GM18519 (cell line): ENCODE data around the gene IFNLR1.
A peak's percentile ranks its signal among the peaks of the same experiment; 100 is the strongest.

ENCODE experiments used
- ATAC-seq: cut with Tn5 transposase; IDR thresholded peaks from one replicate; pipeline ENCODE4 v1.9.1; 2021; ENCODE audit warnings: mild to moderate bottlenecking, moderate library complexity; ENCODE audit not compliant: unreplicated experiment, low FRiP score

Gene IFNLR1

DNA sequence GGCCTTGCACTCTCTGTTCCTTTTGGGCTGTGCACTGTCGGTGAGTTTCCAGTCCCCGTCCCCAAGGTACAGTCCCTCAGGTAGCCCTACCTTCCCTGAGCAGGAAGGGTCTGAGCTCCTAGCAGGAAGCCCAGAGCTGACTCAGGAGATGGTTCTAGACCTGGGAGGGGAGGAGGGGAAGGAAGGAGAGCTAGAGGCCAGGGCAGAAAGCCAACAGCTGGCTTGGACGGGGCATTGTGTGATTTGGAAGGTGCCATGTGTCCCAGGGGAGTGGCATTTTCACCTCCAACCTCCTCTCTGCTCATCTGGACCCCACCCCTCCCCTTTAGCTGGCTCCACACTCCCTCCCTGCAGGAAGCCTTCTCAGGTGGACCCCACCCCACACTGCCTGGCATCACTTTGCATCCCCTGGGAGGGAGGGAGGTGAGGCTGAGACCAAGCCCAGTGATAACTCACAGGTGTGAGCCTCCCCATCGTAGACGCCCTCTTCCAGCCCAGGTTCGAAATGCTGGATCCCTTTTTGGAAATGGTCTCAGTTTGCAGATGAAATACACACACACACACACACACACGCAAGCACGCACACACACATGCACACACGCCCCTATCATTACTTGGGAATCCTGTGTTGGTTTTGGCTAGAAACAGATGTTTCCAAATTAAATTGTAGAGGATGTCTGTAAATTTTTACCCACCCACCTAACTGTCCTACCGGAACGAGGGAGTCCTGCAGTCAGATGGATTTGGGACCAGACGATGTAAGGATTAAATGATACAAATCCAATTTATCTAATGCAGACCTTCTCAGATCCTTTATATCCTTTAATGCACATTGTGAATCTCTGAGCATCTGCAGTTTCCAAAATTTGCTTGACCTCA, 19.7 kb upstream of the IFNLR1 start:
- no peak for ATAC-seq

DNA sequence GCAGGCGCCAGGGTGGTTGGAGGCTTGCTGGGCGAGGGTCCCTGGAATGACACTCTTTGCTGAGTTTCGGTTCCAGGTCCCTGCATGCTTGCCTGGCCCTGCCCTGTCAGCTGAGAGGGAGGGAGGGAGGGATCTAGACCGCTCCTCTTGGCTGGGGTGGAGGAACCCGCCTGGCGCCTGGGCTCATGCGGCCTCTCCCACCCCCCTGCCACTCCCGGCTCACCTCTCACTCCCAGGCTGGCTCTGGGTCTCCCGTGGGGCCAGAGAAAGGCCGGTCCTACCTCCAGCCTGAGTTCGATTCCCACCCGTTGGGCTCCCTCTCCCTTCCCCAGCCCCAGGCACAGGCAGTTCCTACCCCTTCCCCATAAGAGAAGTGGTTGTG, 19.0 kb upstream of the IFNLR1 start:
- no peak for ATAC-seq

DNA sequence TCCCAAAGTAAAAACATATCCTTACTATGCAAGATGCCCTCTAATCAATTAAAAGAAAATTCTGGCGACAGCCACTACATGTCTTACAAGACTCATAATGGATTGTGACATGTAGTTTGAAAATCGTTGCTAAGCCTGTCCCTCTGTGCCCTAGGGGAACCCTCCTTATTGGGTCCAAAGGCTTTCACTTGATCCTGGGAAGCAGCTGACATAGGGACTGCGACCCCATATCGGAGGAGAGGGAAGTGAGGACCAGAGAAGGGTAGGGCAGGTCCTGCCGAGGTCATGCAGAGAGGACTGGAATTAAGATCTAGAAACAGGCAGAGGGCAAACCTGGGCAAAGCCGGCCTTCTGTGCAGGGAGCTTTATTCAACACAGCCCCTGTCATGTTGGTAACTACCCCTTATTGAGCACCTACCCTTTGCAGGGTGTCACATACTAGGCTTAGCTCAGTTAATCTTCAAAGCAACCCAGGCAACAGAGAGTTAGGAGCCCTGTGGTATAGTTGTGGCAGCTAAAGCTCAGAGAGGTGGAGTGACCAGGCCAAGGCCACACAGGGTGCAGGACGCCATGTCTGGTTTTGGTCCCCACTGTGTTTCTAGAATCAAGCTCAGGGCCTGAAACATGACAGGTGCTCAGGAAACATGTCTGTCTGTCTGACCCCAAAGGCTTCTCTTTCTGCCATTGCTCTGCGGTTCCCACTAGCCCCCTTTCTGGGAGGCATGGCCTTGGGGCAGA, 18.4 kb upstream of the IFNLR1 start:
- ATAC-seq, result no peak

DNA sequence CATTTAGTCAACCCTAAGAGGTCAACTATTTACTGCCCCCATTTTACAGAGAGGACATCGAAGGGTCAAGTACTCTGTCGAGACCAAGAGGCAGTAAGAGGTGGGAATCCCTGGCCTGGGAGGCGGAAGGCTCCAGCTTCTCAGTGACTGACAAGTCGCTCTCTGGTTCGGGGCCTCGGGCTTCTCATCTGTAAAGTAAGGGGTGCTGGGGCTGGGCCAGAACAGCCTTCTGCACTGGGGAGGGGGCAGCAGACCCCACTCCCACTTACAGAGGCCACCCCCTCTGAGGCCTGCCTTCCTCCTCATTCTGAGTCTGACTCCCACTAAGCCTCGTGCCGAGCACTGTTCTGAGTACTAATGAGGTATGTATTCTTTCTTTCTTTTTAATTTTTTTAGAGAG, 17.0 kb upstream of the IFNLR1 start:
- ATAC-seq, result no peak

DNA sequence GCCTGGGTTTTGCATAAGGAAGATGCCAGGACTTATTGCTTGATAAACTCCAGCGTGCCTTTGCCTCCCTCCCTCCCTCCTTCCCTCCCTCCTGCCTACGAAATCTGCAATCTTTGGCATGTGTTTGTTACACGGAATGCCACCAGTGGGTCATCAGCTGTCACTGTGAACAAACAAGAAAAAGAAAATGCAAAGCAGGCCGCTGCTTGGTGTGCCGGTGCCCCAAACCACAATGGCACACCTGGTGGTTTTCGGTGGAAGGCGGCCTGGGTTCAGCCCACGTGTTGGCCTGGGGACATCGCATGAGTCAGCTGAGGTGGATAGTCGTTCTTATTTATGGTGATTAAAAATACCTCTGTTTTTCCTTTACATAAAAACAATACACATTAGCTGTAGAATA, 16.3 kb upstream of the IFNLR1 start:
- ATAC-seq, result no peak

DNA sequence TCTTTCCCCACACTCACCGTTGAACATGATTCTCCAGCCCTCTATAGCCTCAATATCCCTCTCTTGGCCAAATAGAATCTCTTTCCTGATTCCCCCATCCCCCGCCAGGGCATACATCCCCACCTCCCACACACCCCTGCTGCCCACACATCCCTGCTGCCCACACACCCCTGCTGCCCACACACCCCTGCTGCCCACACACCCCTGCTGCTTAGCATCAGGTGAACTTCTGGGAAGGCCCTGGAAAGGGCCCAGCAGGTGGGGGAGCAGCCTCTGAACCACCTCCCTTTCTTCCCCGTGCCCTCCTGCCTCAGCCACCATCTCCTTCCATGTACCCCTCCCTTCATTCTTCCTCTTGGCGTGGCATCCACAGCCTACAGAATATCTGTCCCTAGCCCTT, 15.9 kb upstream of the IFNLR1 start:
- ATAC-seq, result no peak

DNA sequence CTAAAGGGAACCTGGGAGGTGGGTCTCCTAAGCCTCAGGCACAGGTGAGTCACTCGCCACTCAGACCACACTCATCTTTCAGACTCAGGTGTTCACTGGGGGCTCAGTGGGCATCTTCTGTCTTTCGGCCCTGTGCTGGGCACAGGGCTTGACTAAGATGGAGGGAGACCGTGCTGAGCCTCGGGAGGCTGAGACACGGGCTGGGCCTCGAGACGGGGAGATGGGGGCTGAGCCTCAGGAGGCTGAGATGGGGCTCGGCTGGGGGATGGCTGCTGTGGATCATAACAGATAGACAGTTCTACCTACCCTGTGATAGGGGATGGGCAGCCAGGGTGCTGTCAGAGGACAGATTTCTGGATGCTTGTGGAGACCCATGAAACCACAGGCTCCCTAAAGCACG, 15.5 kb upstream of the IFNLR1 start:
- ATAC-seq, result no peak

DNA sequence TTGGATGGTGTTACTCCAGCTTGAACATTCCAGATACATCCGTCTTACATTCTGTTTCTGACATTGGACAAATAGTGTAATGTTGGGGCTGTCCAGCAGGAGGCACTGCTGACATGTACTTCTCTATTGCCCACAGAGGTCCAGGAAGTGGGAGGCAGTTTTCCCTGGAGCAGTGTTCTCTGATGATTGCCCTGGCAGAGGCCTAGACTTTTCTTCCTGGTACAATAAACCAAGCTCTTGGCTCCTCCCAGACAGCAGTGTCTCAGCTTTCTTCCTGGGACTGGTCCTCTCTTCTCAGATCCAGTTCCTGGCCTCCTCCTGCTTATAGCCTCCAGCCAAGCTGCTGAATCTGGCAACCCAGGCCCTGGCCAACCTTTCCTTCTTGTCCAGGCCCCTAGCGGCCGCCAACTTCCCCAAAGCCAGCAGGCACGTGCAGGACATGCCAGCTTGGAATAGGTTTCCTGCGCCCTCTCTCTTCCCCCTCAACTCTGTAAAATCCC, 14.9 kb upstream of the IFNLR1 start:
- no peak for ATAC-seq

DNA sequence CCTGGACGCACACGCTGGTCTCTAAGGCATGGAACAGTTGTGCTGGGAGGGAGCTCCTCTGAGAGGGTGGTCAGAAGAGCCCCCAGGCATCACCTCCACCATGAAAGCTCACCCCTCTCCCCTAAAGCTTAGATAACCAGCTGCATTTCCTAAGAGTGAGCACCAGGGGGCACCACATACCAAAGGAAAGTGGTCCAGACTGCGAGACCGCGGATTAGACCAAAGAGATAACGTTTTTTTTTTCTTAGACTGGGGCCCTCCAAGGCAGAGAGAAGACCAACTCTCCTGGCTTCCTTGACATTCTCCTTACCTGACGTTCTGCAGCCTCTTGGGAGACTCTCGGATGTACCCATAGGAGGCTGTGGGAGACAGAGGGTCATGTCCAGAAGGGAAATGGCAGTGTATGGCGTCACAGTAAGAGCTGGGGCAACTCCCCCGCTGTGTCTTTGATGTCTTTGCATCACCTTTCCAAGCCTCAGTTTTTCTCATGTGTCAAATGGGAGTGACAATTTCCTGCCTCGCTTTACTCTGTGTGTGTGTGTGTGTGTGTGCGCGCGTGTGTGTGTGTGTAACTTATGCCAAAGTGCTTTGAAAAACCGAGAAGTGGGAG, 12.3 kb upstream of the IFNLR1 start:
- ATAC-seq, result no peak

DNA sequence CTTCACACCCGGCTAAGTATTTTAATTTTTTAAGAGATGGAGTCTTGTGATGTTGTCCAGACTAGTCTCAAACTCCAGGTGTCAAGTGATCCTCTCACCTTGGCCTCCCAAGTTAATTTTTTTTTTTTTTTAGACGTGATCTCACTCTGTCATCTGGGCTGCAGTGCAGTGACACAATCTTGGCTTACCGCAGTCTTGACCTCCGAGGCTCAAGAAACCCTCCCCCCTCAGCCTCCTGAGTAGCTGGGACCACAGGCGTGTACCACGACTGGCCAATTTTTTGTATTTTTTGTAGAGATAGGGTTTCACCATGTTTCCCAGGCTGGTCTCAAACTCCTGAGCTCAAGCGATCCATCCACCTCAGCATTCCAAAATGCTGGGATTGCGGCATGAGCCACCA, 11.7 kb upstream of the IFNLR1 start:
- no peak for ATAC-seq

DNA sequence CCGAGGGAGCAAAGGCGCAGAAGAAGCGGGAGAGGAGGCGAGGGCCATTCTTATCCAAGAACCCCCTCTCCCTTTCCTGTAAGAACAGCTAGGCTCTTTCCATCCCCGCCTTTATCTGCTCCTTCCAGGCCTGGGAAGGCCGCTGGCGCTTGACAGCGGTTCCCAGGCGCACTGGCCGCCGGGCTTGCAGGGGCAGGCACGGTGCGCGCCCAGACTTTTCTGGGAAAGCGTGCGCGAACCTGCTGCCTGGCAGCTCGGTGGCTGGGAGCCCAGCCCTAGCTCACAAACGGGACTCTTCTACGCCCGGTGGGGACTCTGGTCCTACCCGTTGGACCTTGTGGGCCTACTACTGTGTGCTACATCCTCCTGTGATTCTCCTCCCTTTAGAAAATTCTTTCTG, 8.8 kb upstream of the IFNLR1 start:
- ATAC-seq, result no peak

DNA sequence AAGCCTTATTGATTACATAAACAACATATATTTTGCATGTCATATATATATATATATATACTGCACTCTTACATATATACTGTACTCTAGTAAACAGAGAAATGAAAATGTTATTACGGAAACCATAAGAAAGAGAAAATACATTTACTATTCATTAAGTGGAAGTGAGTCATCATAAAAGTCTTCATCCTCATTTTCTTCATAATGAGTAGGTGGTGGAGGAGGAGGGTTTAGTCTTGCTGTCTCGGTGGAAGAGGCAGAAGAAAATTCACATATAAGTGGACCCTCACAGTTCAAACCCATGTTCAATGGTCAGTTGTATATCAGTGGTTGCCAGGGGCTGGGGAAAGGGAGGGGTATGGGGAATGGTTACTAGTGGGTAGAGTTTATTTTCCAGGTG, 8.0 kb upstream of the IFNLR1 start:
- no peak for ATAC-seq

DNA sequence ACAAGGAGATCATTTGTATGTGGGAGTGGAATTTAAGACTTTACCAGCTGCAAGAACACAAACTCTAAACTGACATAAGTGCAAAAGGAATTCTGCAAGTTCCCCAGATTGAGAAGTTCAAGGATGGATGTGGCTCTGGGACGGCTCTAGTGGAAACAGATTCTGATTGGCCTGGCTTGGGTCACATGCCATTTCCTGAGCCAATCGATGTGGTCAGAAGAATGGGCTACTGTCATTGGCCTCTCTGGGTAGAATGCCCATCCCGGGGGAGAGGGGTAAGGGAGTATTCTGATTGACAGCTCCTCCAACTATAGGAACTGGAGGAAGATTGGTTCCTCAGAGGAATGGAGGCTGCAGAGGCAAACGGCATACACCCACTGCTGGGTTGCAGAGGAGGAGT, 6.0 kb upstream of the IFNLR1 start:
- no peak for ATAC-seq

DNA sequence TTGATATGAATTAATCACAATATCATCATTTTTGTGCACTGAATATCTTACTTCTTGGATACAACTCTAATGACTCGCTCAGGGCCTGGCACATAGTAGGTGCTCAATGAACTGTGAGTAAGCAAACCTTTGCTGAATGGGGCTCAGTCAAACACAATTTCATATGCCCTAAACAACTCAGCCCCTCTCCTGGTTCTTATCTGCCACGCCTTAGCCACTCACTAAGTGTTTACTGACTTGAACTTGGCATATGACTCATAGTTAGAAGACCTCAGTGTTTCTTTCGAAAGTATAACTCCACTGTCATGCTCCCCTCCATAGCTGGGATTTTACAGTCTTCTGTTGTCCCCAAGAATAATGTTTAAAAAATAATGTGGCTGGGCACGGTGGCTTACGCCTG, 4.8 kb upstream of the IFNLR1 start:
- ATAC-seq, result no peak

DNA sequence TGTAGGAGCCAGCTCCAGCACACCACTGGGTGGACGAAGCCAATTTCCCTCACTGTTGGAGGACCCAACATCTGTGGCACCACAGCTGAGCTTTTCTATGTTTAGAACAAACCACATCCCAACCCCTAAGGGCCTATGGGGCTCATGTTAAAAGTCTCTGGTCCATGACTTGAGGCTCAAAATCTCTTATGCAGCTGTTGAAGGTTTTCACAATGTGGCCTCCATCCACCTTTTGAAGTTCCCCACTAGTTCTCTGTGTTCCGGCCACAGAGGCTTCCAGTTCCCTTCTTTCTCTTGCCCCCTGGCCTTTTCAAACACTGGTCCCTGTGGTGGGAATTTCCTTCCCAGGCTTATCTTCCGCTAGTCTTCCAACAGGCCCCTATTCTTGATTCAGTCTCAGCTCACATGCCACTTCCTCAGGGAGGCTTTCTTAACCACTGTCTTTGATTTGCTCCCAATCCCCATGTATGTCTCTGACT, 3.9 kb upstream of the IFNLR1 start:
- ATAC-seq, result peak; percentile 33

DNA sequence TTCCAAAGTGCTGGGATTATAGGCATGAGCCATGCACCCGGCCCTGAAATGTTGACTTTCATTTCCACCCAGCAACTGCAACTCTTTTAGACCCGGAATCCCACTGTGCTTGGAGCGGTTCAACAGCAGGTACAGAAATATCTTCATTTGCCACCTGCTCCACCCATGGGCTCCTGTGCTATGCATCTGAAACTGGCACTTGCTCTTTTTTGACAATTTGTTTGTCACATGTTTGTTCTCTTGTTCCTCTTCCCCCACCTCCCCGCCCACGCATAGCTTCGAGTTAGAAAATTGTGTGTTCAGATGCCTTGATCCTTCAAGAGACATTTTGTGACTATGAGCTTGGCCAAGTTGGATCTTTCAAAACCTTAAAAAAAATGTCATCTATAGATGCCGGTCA, 2.4 kb upstream of the IFNLR1 start:
- ATAC-seq, result no peak

DNA sequence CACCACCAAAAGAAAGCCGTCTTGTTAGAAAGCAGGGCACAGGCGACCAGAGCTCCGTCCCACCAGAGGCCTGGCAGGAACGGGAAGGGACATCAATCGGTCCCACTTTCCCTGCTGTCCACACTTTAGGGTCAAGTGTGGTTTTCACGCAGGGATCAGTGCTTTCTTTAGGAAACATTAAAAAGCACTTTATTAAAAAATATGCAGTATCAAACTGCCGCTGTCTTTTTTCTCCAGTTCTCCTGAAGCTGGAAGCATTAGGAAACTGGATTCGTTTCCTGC, 437 bp downstream of the IFNLR1 start:
- ATAC-seq, result no peak

DNA sequence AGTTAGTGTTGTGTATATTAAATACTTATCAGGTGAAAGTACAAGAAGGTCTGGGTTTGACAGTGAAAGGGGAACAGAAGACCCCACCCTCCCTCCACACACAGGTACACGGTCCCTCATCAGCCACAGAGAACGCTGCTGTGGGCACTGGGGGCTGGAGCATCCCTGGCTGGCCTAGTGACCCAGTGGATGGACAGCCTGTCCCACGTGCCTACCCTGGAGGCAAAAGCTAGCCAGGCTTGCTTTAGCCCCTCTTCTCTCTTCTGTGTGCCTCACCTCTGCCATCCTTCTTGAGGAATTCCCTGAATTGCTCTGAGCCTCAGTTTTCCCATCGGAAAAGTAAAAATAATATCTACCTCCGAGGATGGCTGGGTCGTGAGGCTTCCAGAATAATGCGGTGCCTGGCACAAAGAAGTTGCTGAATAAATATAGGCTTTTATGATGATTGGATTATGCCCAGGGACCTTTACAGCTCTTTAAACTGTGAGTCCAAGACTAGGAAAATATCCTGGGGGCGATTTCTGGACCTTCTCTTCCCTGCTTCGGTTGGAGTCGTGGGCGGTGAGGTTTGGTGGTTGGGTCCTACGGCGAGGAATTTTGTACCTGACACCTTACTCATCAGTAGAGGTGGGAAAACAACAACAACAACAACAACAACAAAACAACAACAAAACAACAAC, 918 bp downstream of the IFNLR1 start:
- ATAC-seq, result no peak

DNA sequence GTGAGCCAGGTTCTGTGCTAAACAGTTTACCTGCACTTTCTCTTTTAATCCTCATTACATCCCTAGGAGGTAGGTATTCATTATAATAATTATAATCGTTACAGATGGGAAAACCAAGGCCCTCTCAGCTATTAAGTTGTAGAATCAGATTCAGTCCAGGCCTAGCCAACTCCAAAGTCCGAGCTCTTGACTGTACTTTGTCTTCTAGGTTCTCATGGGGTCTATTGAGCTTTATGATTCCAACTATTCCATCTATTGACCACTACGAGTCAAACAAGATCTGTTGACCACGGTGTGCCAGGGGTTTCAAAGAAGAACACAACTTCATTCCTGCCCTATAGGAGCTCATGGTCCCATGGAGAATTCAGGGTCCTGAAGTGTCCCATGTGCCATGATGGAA, 2.0 kb downstream of the IFNLR1 start:
- no peak for ATAC-seq

DNA sequence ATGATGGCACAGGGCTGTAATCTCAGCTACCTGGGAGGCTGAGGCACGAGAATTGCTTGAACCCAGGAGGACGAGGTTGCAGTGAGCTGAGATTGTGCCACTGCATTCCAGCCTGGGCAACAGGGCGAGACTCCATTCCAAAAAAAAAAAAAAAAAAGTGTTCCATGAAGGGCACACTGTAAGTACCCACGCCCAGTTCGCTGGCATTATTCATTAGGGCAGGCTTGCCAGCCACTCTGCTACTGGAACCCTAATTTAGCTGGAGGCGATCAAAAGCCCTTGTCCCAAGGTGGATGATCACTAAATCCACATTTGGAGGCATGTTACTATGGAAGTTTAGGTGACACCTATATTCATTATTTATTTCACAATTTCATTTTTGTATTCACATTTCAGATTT, 5.0 kb downstream of the IFNLR1 start:
- no peak for ATAC-seq

DNA sequence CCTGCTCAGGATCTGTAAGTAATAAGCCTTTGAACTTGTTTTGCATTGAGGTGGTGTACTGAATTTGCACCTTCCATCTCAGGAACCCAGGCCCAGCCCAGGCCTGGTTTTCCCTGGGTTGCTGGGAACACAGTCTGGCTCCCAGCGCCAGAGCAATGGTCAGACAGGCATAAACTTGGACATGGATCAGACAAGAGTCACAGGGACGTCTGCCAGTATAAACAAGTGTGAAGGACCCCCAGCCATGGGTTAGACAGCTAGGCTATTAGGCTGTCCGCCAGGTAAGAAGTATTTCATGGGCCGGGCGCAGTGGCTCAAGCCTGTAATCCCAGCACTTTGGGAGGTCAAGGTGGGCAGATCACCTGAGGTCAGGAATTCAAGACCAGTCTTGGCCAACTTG, 5.5 kb downstream of the IFNLR1 start:
- no peak for ATAC-seq
